HuH-7.5 (cell line): ENCODE data around the gene UPK2.
"Not testable (repeated sequence)": the region's sequence is repeated elsewhere in the genome, so short reads cannot be mapped to it uniquely, and the experiment has no call there.

Experiments
- DNase-seq: peaks from one replicate; pipeline ENCODE4 v3.0.0; 2011; ENCODE audit warnings: low spot score

Gene UPK2

GRCh38 chr11:118938491-118939403 is 17.4 kb upstream of the UPK2 start:
- no peak for DNase-seq

GRCh38 chr11:118939404-118939915 is 16.6 kb upstream of the UPK2 start:
- DNase-seq: no peak

- DNase-seq: no peak
These were observed 16.0 kb upstream of the UPK2 start for GRCh38 chr11:118939953-118940598.

DNA sequence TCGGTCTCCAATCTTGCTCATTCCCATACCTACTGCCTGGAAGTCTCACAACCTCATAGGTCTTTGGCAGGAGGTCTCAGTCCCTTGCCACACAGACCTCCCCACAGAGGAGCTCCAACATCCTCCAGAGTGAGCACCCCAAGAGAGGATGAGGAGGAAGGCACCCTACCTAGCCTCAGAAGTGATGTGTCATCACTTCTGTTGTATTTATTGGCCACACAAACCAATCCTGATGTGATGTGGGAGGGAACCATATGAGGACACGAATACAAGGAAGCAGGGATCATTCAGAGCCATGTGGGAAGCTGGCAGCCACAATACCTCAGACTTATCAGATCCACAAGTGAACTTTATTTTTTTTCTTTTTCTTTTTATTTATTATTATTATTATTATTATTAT is 9.0 kb upstream of the UPK2 start:
- no peak for DNase-seq

DNA sequence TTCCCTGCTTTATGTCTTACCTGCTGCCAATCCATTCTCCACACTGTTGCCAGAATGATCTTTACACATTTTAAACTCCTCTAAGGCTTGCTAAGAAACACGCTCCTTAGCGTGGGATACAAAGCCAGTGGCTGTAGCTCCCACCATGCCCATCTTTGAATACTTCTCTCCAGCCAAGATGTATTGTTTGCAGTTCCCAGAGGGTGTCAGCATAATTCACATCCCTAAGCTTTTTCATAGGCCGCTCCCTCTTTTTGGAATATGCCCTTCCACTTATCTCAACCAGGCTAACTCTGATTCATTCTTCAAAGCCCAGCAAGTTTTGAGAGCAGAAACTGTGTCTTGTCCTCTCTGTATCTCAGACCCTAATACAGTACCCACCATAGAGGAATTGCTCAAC is 8.1 kb upstream of the UPK2 start:
- DNase-seq: no peak

- DNase-seq: no peak
These were observed 2.8 kb upstream of the UPK2 start for GRCh38 chr11:118953265-118953664.

- not testable (repeated sequence) for DNase-seq
These were observed 2.1 kb upstream of the UPK2 start for GRCh38 chr11:118953976-118954375.

DNA sequence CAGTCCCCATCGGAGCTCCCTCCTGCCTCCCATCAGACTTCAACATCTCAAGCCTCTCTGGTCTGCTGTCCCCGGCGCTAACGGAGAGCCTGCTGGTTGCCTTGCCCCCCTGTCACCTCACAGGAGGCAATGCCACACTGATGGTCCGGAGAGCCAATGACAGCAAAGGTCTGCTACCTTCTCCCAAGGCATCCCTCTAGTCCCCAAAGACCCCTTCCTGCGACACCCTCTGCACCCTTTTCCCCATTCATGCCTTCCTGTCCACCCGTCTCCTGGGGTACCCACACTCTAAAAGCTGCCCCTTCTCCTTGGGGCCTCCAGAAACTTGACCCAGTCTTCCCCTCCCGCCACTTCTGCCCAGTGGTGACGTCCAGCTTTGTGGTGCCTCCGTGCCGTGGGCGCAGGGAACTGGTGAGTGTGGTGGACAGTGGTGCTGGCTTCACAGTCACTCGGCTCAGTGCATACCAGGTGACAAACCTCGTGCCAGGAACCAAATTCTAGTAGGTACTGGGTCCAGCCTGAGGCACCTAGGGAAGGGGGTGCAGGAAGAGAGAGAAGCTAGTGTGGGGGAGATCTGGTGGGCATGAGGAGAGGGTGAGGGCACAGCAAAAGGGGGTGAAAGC is 860 bp downstream of the UPK2 start:
- DNase-seq: no peak

GRCh38 chr11:118957549-118957948 is 1.5 kb downstream of the UPK2 start:
- DNase-seq: no peak

DNA sequence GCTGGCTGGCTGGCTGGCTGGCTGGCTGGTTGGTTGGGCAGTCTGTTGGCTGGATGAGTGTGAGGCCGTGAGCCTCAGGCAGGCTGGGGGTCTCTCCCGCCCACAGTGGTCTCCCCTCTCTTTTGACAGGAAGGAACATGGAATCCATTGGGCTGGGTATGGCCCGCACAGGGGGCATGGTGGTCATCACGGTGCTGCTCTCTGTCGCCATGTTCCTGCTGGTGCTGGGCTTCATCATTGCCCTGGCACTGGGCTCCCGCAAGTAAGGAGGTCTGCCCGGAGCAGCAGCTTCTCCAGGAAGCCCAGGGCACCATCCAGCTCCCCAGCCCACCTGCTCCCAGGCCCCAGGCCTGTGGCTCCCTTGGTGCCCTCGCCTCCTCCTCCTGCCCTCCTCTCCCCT is 1.9 kb downstream of the UPK2 start:
- no peak for DNase-seq

GRCh38 chr11:118958577-118958976 is 2.5 kb downstream of the UPK2 start:
- DNase-seq: no peak

DNA sequence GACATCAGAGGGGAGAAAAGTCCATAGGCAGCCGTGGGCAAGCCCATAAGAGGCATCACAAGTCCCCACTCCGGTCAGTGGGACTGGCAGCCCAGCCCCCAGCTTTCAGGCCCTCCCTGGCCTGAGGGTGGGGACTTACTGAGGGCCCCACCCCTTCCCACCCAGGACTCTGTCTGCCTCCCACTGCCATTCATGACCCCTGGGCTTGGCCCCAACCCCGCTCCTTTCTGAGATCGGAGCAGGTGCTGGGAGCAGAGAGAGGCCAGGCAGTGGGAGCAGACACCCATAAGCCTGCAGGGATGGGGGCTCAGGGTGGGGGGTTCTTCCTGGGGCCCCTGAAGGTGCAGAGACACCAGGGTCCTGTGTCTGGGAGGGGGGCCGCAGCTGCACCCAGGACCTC is 5.1 kb downstream of the UPK2 start:
- no peak for DNase-seq

DNA sequence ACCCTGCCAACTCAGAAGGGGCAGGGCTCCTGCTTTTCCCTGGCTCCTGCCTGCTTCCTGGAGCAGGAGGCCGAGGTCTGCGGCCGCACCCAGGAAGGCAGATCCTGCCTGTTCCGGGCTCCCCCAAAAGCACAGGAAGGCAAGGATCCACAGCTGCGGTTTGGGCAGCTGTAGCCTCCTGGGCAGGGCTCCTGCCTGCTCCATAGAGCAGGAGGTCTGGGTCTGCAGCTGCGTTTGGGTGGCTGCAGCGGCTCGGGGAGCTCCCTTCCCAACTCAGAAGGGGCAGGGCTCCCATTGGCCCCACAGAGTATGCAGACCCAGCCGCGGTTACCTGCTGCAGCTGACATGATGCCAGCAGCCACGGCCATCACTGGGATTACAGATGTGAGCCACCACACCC is 5.5 kb downstream of the UPK2 start:
- DNase-seq: no peak

DNA sequence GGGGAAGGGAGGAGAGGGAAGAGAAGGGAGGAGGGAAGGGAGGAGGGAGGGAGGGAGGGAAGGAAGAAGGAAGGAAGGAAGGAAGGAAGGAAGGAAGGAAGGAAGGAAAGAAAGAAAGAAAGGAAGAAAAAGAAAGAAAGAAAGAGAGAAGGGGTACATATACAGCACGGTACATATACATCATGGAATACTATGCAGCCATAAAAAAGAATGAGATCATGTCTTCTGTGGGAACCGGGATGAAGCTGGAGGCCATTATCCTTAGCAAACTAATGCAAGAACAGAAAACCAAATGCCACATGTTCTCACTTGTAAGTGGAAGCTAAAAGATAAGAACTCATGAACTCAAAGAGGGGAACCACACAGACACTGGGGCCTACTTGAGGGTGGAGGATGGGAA is 13.4 kb downstream of the UPK2 start:
- not testable (repeated sequence) for DNase-seq

- no peak for DNase-seq
These were observed 15.5 kb downstream of the UPK2 start, which contains the start of gene FOXR1 for GRCh38 chr11:118971646-118972045. Gene FOXR1 (plus strand): TSS chr11:118971761. CDS start chr11:118971932, 171 bp downstream.

- DNase-seq: no peak
These were observed 17.9 kb downstream of the UPK2 start for GRCh38 chr11:118973985-118974384.

GRCh38 chr11:118975771-118976709 is 19.9 kb downstream of the UPK2 start:
- no peak for DNase-seq

DNA sequence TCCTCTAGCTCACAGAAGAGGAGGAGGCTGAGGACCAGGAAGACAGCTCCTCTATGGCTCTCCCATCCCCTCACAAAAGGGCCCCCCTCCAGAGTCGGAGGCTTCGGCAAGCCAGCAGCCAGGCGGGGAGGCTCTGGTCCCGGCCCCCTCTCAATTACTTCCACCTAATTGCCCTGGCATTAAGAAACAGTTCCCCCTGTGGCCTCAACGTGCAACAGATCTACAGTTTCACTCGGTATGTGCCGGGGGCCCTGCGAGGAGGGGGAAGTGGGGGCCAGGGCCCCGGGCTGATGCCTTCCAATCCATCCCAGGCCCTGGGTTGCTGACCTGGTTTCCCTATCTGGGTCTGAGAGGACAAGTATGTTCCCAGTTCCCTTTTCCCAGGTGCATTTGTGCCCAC is 23.3 kb downstream of the UPK2 start:
- no peak for DNase-seq

GRCh38 chr11:118980191-118980881 is 24.2 kb downstream of the UPK2 start:
- DNase-seq: no peak

DNA sequence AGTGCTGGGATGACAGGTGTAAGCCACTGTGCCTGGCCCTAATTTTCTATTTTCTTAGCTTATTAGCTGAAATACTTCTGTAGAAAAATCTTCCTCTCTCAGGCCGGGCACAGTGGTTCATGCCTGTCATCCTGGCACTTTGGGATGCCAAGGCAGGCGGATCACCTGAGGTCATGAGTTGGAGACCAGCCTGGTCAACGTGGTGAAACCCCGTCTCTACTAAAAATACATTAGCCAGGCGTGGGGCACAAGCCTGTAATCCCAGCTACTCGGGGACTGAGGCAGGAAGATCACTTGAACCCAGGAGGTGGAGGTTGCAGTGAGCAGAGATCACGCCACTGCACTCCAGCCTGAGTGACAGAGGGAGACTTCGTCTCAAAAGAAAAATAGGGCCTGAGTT is 28.2 kb downstream of the UPK2 start:
- not testable (repeated sequence) for DNase-seq

GRCh38 chr11:118984825-118985224 is 28.7 kb downstream of the UPK2 start:
- DNase-seq: no peak
